ENCODE data around the gene ZSCAN23.

DNA sequence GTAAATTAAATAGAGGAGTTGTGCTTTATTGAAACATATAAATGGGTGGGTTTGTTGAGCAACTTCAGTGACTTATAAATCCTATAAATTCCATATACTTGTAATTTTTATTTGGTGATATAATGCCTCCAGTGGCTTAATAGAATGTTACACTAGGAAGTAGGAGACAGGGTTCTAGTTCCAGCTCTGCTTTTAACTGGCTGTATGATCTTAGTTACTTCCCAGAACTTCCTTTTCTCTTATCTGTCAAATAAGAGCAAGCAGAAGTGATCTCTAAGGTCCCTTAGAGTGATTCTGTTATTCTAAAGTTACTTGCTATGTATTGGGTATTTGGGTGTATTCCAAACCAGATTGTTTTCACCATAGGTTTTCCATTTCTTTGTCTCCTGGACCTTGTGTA lies 10.2 kb downstream of the ZSCAN23 start:
- no peak for TF ChIP-seq POLR2A (IDR thresholded peaks at IDR 0.05)
- TF ChIP-seq, protein P1, sequence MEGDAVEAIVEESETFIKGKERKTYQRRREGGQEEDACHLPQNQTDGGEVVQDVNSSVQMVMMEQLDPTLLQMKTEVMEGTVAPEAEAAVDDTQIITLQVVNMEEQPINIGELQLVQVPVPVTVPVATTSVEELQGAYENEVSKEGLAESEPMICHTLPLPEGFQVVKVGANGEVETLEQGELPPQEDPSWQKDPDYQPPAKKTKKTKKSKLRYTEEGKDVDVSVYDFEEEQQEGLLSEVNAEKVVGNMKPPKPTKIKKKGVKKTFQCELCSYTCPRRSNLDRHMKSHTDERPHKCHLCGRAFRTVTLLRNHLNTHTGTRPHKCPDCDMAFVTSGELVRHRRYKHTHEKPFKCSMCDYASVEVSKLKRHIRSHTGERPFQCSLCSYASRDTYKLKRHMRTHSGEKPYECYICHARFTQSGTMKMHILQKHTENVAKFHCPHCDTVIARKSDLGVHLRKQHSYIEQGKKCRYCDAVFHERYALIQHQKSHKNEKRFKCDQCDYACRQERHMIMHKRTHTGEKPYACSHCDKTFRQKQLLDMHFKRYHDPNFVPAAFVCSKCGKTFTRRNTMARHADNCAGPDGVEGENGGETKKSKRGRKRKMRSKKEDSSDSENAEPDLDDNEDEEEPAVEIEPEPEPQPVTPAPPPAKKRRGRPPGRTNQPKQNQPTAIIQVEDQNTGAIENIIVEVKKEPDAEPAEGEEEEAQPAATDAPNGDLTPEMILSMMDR (IDR thresholded peaks at IDR 0.05), result no peak
- no peak for TF ChIP-seq POLR2AphosphoS5 (IDR thresholded peaks at IDR 0.05)
